ENCODE results near the gene CISD3. TPM values are rescaled to one million over a fixed set of nuclear protein-coding genes. Genes with fewer than 3 reads are reported as not detected.
A peak's percentile ranks its signal among the peaks of the same experiment; 100 is the strongest.
"Not testable (repeated sequence)": the region's sequence is repeated elsewhere in the genome, so short reads cannot be mapped to it uniquely, and the experiment has no call there.

Gene CISD3
- total and polyA plus RNA-seq, 5 donors from 2014 or later, result 8.7 to 62.6 (median 38.9) TPM

GRCh38 chr17:38725066-38725465, 5.1 kb upstream of the CISD3 start:
- Histone ChIP-seq H3K27me3 (ENCODE audit: control insufficient read depth, insufficient read depth, low read length) (no peaks in the 10 kb centered on the region), H3K4me3 (ENCODE audit: low read depth, low read length) (no peak overlapping the region), H3K27ac (ENCODE audit: insufficient read depth, low read length, poor library complexity, severe bottlenecking) (no peak overlapping the region), H3K9me3 (ENCODE audit: control insufficient read depth in 2 of 2, low read length in 2 of 2) (no peaks in the 10 kb centered on the region), H3K36me3 (ENCODE audit: control insufficient read depth, insufficient read depth, low read length) (peaks cover 36% of the 10 kb centered on the region), H3K4me1 (ENCODE audit: control insufficient read depth, insufficient read depth, low read length, poor library complexity, severe bottlenecking) (peaks cover 31% of the 10 kb centered on the region)
- DNase-seq, result no peak
- peak overlapping the region in 1 of 3 donors; percentile 36 for H3K27ac Mint-ChIP-seq
- no peaks in the 10 kb centered on the region for H3K9me3 Mint-ChIP-seq
- H3K36me3 Mint-ChIP-seq, result peaks cover 16% of the 10 kb centered on the region
- no peaks in the 10 kb centered on the region for H3K27me3 Mint-ChIP-seq
- peaks cover 0 to 71% (median 29%) of the 10 kb centered on the region in 4 donors for H3K4me1 Mint-ChIP-seq
- no peak for ATAC-seq (ENCODE audit: low read depth in 2 of 2)
- peak overlapping the region in 1 of 4 donors; percentile 67 for H3K4me3 Mint-ChIP-seq

GRCh38 chr17:38726145-38726544, 4.0 kb upstream of the CISD3 start:
- not testable (repeated sequence) for H3K4me3 ChIP-seq (ENCODE audit: low read depth, low read length); DNase-seq; H3K27me3 ChIP-seq (ENCODE audit: control insufficient read depth, insufficient read depth, low read length); ATAC-seq (ENCODE audit: low read depth in 2 of 2); H3K9me3 ChIP-seq (ENCODE audit: control insufficient read depth in 2 of 2, low read length in 2 of 2); H3K9me3 Mint-ChIP-seq; H3K27ac ChIP-seq (ENCODE audit: insufficient read depth, low read length, poor library complexity, severe bottlenecking); H3K27me3 Mint-ChIP-seq; H3K4me3 Mint-ChIP-seq
- Mint-ChIP-seq H3K36me3 (peaks cover 10% of the 10 kb centered on the region), H3K27ac (peak overlapping the region; percentile 43 to 79 (median 65)), H3K4me1 (peaks cover 0 to 72% (median 30%) of the 10 kb centered on the region in 4 donors)
- peaks cover 40% of the 10 kb centered on the region for H3K4me1 ChIP-seq (ENCODE audit: control insufficient read depth, insufficient read depth, low read length, poor library complexity, severe bottlenecking)
- H3K36me3 ChIP-seq (ENCODE audit: control insufficient read depth, insufficient read depth, low read length), result peaks cover 27% of the 10 kb centered on the region

- Mint-ChIP-seq H3K36me3 (peaks cover 6% of the 10 kb centered on the region), H3K4me1 (peaks cover 0 to 82% (median 37%) of the 10 kb centered on the region in 4 donors), H3K27me3 (no peaks in the 10 kb centered on the region), H3K4me3 (peak overlapping the region; percentile 73 to 82 (median 81)), H3K27ac (peak overlapping the region; percentile 89 to 94 (median 93)), H3K9me3 (peaks cover 0 to 1% (median 0%) of the 10 kb centered on the region in 7 donors)
- Histone ChIP-seq H3K27me3 (ENCODE audit: control insufficient read depth, insufficient read depth, low read length) (no peaks in the 10 kb centered on the region), H3K9me3 (ENCODE audit: control insufficient read depth in 2 of 2, low read length in 2 of 2) (no peaks in the 10 kb centered on the region), H3K4me3 (ENCODE audit: low read depth, low read length) (peak overlapping the region; percentile 45), H3K36me3 (ENCODE audit: control insufficient read depth, insufficient read depth, low read length) (peaks cover 15% of the 10 kb centered on the region), H3K4me1 (ENCODE audit: control insufficient read depth, insufficient read depth, low read length, poor library complexity, severe bottlenecking) (peaks cover 50% of the 10 kb centered on the region), H3K27ac (ENCODE audit: insufficient read depth, low read length, poor library complexity, severe bottlenecking) (peak overlapping the region; percentile 75)
- ATAC-seq (ENCODE audit: low read depth in 2 of 2) (peak; percentile 11 to 28), DNase-seq (peak in 2 of 3 donors; percentile 33 to 89)
These were observed 2.4 kb upstream of the CISD3 start for GRCh38 chr17:38727736-38728135.

GRCh38 chr17:38728290-38728831, 1.8 kb upstream of the CISD3 start:
- Histone ChIP-seq H3K4me1 (ENCODE audit: control insufficient read depth, insufficient read depth, low read length, poor library complexity, severe bottlenecking) (peaks cover 50% of the 10 kb centered on the region), H3K4me3 (ENCODE audit: low read depth, low read length) (peak overlapping the region; percentile 54)
- H3K27me3 Mint-ChIP-seq, result no peaks in the 10 kb centered on the region

GRCh38 chr17:38729368-38729885, 714 bp upstream of the CISD3 start:
- H3K27ac Mint-ChIP-seq, result peak overlapping the region; percentile 31 to 94 (median 89)
- H3K27ac ChIP-seq (ENCODE audit: insufficient read depth, low read length, poor library complexity, severe bottlenecking), result peak overlapping the region; percentile 75
- H3K4me1 ChIP-seq (ENCODE audit: control insufficient read depth, insufficient read depth, low read length, poor library complexity, severe bottlenecking), result peaks cover 57% of the 10 kb centered on the region
- H3K9me3 ChIP-seq (ENCODE audit: control insufficient read depth in 2 of 2, low read length in 2 of 2), result no peaks in the 10 kb centered on the region
- no peaks in the 10 kb centered on the region for H3K27me3 Mint-ChIP-seq
- H3K4me1 Mint-ChIP-seq, result peaks cover 0 to 88% (median 48%) of the 10 kb centered on the region in 4 donors
- H3K27me3 ChIP-seq (ENCODE audit: control insufficient read depth, insufficient read depth, low read length), result no peaks in the 10 kb centered on the region
- peaks cover 0 to 1% (median 0%) of the 10 kb centered on the region in 7 donors for H3K9me3 Mint-ChIP-seq
- H3K36me3 Mint-ChIP-seq, result no peaks in the 10 kb centered on the region
- H3K4me3 ChIP-seq (ENCODE audit: low read depth, low read length), result peak overlapping the region; percentile 54
- ATAC-seq (ENCODE audit: low read depth in 2 of 2) (no peak), DNase-seq (no peak)
- H3K36me3 ChIP-seq (ENCODE audit: control insufficient read depth, insufficient read depth, low read length), result peaks cover 5% of the 10 kb centered on the region
- H3K4me3 Mint-ChIP-seq, result peak overlapping the region; percentile 73 to 82 (median 81)

More at GRCh38 chr17:38728290-38728831, 1.8 kb upstream of the CISD3 start:
- Histone ChIP-seq H3K36me3 (ENCODE audit: control insufficient read depth, insufficient read depth, low read length) (peaks cover 10% of the 10 kb centered on the region), H3K9me3 (ENCODE audit: control insufficient read depth in 2 of 2, low read length in 2 of 2) (no peaks in the 10 kb centered on the region), H3K27ac (ENCODE audit: insufficient read depth, low read length, poor library complexity, severe bottlenecking) (peak overlapping the region; percentile 75), H3K27me3 (ENCODE audit: control insufficient read depth, insufficient read depth, low read length) (no peaks in the 10 kb centered on the region)
- H3K36me3 Mint-ChIP-seq, result peaks cover 2% of the 10 kb centered on the region
- peaks cover 0 to 84% (median 39%) of the 10 kb centered on the region in 4 donors for H3K4me1 Mint-ChIP-seq
- DNase-seq (peak; percentile 57 to 95 (median 83)), ATAC-seq (ENCODE audit: low read depth in 2 of 2) (peak; percentile 54 to 57)
- H3K4me3 Mint-ChIP-seq, result peak overlapping the region; percentile 73 to 82 (median 81)
- peak overlapping the region; percentile 89 to 94 (median 93) for H3K27ac Mint-ChIP-seq
- peaks cover 0 to 1% (median 0%) of the 10 kb centered on the region in 7 donors for H3K9me3 Mint-ChIP-seq

GRCh38 chr17:38730526-38731379, 612 bp downstream of the CISD3 start:
- peak overlapping the region; percentile 83 for H3K4me3 ChIP-seq (ENCODE audit: low read depth, low read length)

GRCh38 chr17:38731526-38732294, 1.6 kb downstream of the CISD3 start:
- DNase-seq (no peak), ATAC-seq (ENCODE audit: low read depth in 2 of 2) (no peak)
- Histone ChIP-seq H3K36me3 (ENCODE audit: control insufficient read depth, insufficient read depth, low read length) (no peaks in the 10 kb centered on the region), H3K4me1 (ENCODE audit: control insufficient read depth, insufficient read depth, low read length, poor library complexity, severe bottlenecking) (peaks cover 65% of the 10 kb centered on the region), H3K27ac (ENCODE audit: insufficient read depth, low read length, poor library complexity, severe bottlenecking) (peak overlapping the region; percentile 71), H3K9me3 (ENCODE audit: control insufficient read depth in 2 of 2, low read length in 2 of 2) (no peaks in the 10 kb centered on the region), H3K27me3 (ENCODE audit: control insufficient read depth, insufficient read depth, low read length) (no peaks in the 10 kb centered on the region), H3K4me3 (ENCODE audit: low read depth, low read length) (no peak overlapping the region)
- peak overlapping the region; percentile 93 to 99 (median 97) for H3K4me3 Mint-ChIP-seq
- H3K27ac Mint-ChIP-seq, result peak overlapping the region; percentile 79 to 96 (median 90)
- no peaks in the 10 kb centered on the region for H3K36me3 Mint-ChIP-seq
- H3K9me3 Mint-ChIP-seq, result peaks cover 0 to 1% (median 0%) of the 10 kb centered on the region in 7 donors
- H3K4me1 Mint-ChIP-seq, result peaks cover 0 to 81% (median 49%) of the 10 kb centered on the region in 4 donors
- no peaks in the 10 kb centered on the region for H3K27me3 Mint-ChIP-seq

More at GRCh38 chr17:38730526-38731379, 612 bp downstream of the CISD3 start:
- no peaks in the 10 kb centered on the region for H3K36me3 ChIP-seq (ENCODE audit: control insufficient read depth, insufficient read depth, low read length)
- no peaks in the 10 kb centered on the region for H3K27me3 ChIP-seq (ENCODE audit: control insufficient read depth, insufficient read depth, low read length)
- ATAC-seq (ENCODE audit: low read depth in 2 of 2), result no peak
- Mint-ChIP-seq H3K36me3 (no peaks in the 10 kb centered on the region), H3K4me3 (peak overlapping the region; percentile 93 to 99 (median 97)), H3K27me3 (no peaks in the 10 kb centered on the region), H3K9me3 (peaks cover 0 to 1% (median 0%) of the 10 kb centered on the region in 7 donors), H3K4me1 (peaks cover 0 to 86% (median 50%) of the 10 kb centered on the region in 4 donors), H3K27ac (peak overlapping the region; percentile 90 to 97 (median 96))
- H3K9me3 ChIP-seq (ENCODE audit: control insufficient read depth in 2 of 2, low read length in 2 of 2), result no peaks in the 10 kb centered on the region
- H3K4me1 ChIP-seq (ENCODE audit: control insufficient read depth, insufficient read depth, low read length, poor library complexity, severe bottlenecking), result peaks cover 65% of the 10 kb centered on the region
- H3K27ac ChIP-seq (ENCODE audit: insufficient read depth, low read length, poor library complexity, severe bottlenecking), result peak overlapping the region; percentile 71
- DNase-seq, result peak in 1 of 3 donors; percentile 46

Measured in CD4-positive, CD25-positive, alpha-beta regulatory T cell (primary cell).